ENCODE measurements around the gene DSC1. TPM values are rescaled to one million over a fixed set of nuclear protein-coding genes. Genes with fewer than 3 reads are reported as not detected.

Gene DSC1
- total RNA-seq, 1 experiment from 2014 or later, result not detected

- BruUV-seq (replicated peaks), result no TSS peak
- Histone ChIP-seq H4K20me1 (ENCODE audit: insufficient read depth) (no peaks in the 10 kb centered on the region), H3K79me2 (ENCODE audit: insufficient read depth, low read length) (no peaks in the 10 kb centered on the region), H3K4me3 (replicated peaks in 1 of 2; ENCODE audit: low read depth in 1 of 2, low read length in 2 of 2) (no peak overlapping the region), H3K9ac (ENCODE audit: low read length) (no peak overlapping the region), H3K9me3 (ENCODE audit: control insufficient read depth in 1 of 2, insufficient read depth in 1 of 2, low read depth in 1 of 2, low read length in 2 of 2) (no peaks in the 10 kb centered on the region), H3K27ac (ENCODE audit: low read depth, low read length) (no peak overlapping the region), H3K36me3 (ENCODE audit: control insufficient read depth in 1 of 2, insufficient read depth in 2 of 2, low read length in 2 of 2) (no peaks in the 10 kb centered on the region), H3K27me3 (ENCODE audit: insufficient read depth, low read length) (no peaks in the 10 kb centered on the region), H3K4me1 (ENCODE audit: control insufficient read depth in 1 of 2, insufficient read depth in 2 of 2, low read length in 2 of 2) (no peaks in the 10 kb centered on the region), H2AFZ (ENCODE audit: low read depth, low read length, poor library complexity, severe bottlenecking) (no peak overlapping the region), H3K9me2 (ENCODE audit: insufficient read depth) (no peaks in the 10 kb centered on the region), H3K4me2 (ENCODE audit: low read length) (no peak overlapping the region)
- intact Hi-C loops (cut with micrococcal nuclease), result no loop called here
- TF ChIP-seq POLR2A (IDR thresholded peaks at IDR 0.05; ENCODE audit: borderline replicate concordance, extremely low read depth, insufficient read depth, insufficient read length), result no peak
- TF ChIP-seq TCF7L2 (IDR thresholded peaks at IDR 0.05; ENCODE audit: borderline replicate concordance, extremely low read depth, insufficient read depth, insufficient read length), result no peak
- TF ChIP-seq, protein P1, sequence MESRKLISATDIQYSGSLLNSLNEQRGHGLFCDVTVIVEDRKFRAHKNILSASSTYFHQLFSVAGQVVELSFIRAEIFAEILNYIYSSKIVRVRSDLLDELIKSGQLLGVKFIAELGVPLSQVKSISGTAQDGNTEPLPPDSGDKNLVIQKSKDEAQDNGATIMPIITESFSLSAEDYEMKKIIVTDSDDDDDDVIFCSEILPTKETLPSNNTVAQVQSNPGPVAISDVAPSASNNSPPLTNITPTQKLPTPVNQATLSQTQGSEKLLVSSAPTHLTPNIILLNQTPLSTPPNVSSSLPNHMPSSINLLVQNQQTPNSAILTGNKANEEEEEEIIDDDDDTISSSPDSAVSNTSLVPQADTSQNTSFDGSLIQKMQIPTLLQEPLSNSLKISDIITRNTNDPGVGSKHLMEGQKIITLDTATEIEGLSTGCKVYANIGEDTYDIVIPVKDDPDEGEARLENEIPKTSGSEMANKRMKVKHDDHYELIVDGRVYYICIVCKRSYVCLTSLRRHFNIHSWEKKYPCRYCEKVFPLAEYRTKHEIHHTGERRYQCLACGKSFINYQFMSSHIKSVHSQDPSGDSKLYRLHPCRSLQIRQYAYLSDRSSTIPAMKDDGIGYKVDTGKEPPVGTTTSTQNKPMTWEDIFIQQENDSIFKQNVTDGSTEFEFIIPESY (IDR thresholded peaks at IDR 0.05; ENCODE audit: extremely low read depth, insufficient replicate concordance, low read length), result no peak
- no peak for TF ChIP-seq ZNF274 (IDR thresholded peaks at IDR 0.05; ENCODE audit: low read depth, low read length)
- TF ChIP-seq, protein P2, sequence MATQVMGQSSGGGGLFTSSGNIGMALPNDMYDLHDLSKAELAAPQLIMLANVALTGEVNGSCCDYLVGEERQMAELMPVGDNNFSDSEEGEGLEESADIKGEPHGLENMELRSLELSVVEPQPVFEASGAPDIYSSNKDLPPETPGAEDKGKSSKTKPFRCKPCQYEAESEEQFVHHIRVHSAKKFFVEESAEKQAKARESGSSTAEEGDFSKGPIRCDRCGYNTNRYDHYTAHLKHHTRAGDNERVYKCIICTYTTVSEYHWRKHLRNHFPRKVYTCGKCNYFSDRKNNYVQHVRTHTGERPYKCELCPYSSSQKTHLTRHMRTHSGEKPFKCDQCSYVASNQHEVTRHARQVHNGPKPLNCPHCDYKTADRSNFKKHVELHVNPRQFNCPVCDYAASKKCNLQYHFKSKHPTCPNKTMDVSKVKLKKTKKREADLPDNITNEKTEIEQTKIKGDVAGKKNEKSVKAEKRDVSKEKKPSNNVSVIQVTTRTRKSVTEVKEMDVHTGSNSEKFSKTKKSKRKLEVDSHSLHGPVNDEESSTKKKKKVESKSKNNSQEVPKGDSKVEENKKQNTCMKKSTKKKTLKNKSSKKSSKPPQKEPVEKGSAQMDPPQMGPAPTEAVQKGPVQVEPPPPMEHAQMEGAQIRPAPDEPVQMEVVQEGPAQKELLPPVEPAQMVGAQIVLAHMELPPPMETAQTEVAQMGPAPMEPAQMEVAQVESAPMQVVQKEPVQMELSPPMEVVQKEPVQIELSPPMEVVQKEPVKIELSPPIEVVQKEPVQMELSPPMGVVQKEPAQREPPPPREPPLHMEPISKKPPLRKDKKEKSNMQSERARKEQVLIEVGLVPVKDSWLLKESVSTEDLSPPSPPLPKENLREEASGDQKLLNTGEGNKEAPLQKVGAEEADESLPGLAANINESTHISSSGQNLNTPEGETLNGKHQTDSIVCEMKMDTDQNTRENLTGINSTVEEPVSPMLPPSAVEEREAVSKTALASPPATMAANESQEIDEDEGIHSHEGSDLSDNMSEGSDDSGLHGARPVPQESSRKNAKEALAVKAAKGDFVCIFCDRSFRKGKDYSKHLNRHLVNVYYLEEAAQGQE (IDR thresholded peaks at IDR 0.05; ENCODE audit: low read depth), result no peak
- no peak for TF ChIP-seq MAX (IDR thresholded peaks at IDR 0.05)
- no peak for TF ChIP-seq CBX3 (IDR thresholded peaks at IDR 0.05; ENCODE audit: low read depth)
- no peak for TF ChIP-seq CTCF (IDR thresholded peaks at IDR 0.05 in 2 of 3, conservative IDR thresholded peaks at IDR 0.05 in 1 of 3; ENCODE audit: borderline replicate concordance in 1 of 3, insufficient read depth in 1 of 3, low read depth in 2 of 3, low read length in 2 of 3)
- TF ChIP-seq EZH2 (IDR thresholded peaks at IDR 0.05), result no peak
- TF ChIP-seq YY1 (IDR thresholded peaks at IDR 0.05; ENCODE audit: extremely low read depth, insufficient replicate concordance, low read depth, low read length), result no peak
- TF ChIP-seq FOSL1 (IDR thresholded peaks at IDR 0.05; ENCODE audit: low read depth), result no peak
- no peak for DNase-seq (ENCODE audit: low read depth, low spot score)
- ATAC-seq, result no peak
- ChIA-PET RAD21 (ENCODE audit: low non-redundant PET in 1 of 2, low total read pairs in 2 of 2, uncharacterized antibody in 2 of 2, unreplicated experiment in 2 of 2) (no interaction called here), POLR2A (no interaction called here), CTCF (no interaction called here)
These were observed 13.3 kb downstream of the DSC1 start for GRCh38 chr18:31149351-31149750.

All from HCT116 (cell line).